Bronchial epithelial cell (primary cell): ENCODE measurements around the gene IPO7. TPM values are rescaled to one million over a fixed set of nuclear protein-coding genes. Genes with fewer than 3 reads are reported as not detected.

Experiments used
- DNase-seq: peaks from one replicate; pipeline ENCODE4 v3.0.0-alpha.2; 2010; ENCODE audit warnings: low read depth
- FAIRE-seq: peaks from 2 replicates; lab custom pipeline; 2011; peaks lifted over from hg19 to GRCh38; lab: Jason Lieb, UNC
- H3K27me3 ChIP-seq: 2 replicates; pipeline ENCODE4 v1.5.1; 2011; ENCODE audit warnings: low read length; ENCODE audit not compliant: control insufficient read depth, insufficient read depth
- H3K36me3 ChIP-seq: 2 replicates; pipeline ENCODE4 v1.5.1; 2011; ENCODE audit warnings: low read length; ENCODE audit not compliant: control insufficient read depth, insufficient read depth
- H3K4me3 ChIP-seq: 2 replicates; pipeline ENCODE4 v1.5.1; 2011; ENCODE audit warnings: mild to moderate bottlenecking, low read depth, low read length, control low read depth
- total RNA-seq: library from RNA; depleted of rRNA; stranded (reverse); fragments of >200 nt; gene quantifications from 2 replicates; pipeline ENCODE4 v1.2.1, GENCODE V29; 2014
- TF ChIP-seq, protein P1 (sequence below): IDR thresholded peaks from 2 replicates; pipeline ENCODE4 v1.5.1; 2011; ENCODE audit warnings: mild to moderate bottlenecking, moderate library complexity, low read length, control low read depth, inconsistent platforms; ENCODE audit not compliant: insufficient read depth, severe bottlenecking

The IPO7 gene
- total RNA-seq, 1 donor from 2014 or later: 109 TPM

DNA sequence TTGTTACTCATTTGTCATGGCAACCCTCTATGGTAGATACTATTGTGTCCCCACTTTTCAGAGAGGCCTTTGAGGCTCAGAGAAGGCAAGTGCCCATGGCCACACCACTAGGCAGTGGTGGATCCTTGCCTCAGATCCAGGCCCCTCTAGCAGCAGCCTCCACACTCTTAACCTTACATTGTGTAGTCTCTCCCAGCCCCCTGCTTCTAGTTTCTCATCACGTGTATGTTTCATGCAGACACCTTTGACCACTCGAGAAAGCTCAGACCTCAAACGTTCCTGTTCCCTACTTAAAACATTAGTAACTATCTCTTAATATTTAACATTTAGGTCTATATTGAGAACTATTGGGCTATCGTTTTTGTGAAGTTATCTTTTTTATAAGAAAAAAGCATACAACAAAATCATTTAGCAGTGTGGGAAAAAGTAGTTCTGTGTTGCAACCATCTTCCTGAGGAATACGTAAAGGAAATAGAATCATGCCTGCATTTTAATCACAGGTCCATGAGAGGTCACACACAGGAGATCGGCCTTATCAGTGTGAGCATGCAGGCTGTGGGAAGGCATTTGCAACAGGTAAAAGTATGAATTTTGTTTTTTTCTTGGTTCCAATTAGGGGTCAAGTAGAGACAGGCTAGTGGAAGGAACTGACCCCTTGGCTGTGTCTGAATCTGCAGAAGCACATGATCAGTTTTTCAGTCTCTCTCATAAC, 111.5 kb downstream of the IPO7 start:
- no peak for DNase-seq
- no peak for FAIRE-seq
- H3K4me3 ChIP-seq: no peak overlapping the region
- peaks cover 13% of the 10 kb centered on the region for H3K36me3 ChIP-seq
- TF ChIP-seq, protein P1, sequence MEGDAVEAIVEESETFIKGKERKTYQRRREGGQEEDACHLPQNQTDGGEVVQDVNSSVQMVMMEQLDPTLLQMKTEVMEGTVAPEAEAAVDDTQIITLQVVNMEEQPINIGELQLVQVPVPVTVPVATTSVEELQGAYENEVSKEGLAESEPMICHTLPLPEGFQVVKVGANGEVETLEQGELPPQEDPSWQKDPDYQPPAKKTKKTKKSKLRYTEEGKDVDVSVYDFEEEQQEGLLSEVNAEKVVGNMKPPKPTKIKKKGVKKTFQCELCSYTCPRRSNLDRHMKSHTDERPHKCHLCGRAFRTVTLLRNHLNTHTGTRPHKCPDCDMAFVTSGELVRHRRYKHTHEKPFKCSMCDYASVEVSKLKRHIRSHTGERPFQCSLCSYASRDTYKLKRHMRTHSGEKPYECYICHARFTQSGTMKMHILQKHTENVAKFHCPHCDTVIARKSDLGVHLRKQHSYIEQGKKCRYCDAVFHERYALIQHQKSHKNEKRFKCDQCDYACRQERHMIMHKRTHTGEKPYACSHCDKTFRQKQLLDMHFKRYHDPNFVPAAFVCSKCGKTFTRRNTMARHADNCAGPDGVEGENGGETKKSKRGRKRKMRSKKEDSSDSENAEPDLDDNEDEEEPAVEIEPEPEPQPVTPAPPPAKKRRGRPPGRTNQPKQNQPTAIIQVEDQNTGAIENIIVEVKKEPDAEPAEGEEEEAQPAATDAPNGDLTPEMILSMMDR: no peak
- H3K27me3 ChIP-seq: no peaks in the 10 kb centered on the region

Other genes starting within 250 kb of the IPO7 start
- 22.6 and 30.0 TPM in 2 replicates for gene DENND5A, start 119.3 kb upstream of the IPO7 start, total RNA-seq
- gene TMEM41B, start 70.1 kb upstream of the IPO7 start, total RNA-seq: 49.2 and 74.4 TPM in 2 replicates
- 54.2 and 63.8 TPM in 2 replicates for gene ZNF143, start 76.4 kb downstream of the IPO7 start, total RNA-seq
- 14.6 and 15.8 TPM in 2 replicates for gene WEE1, start 189.0 kb downstream of the IPO7 start, total RNA-seq